HTERT RPE-1 (cell line): Measurements from ENCODE around the gene ECE1.

Source experiments
- in situ Hi-C: fragments of 300-500 bp; cut with MboI; formaldehyde crosslinking; loops from 4 replicates; pipeline ENCODE4 v1.14.3; 2020; ENCODE audit warnings: low sequenced_read_pairs

ECE1 gene

GRCh38 chr1:21325731-21326387 lies 35.6 kb upstream of the ECE1 start:
- in situ Hi-C loops, result no loop called here

- in situ Hi-C loops, result no loop called here
Measured at GRCh38 chr1:21325231-21325718, 35.0 kb upstream of the ECE1 start.

GRCh38 chr1:21324368-21325141 lies 34.3 kb upstream of the ECE1 start:
- in situ Hi-C loops, result no loop called here

- in situ Hi-C loops, result no loop called here
Measured at GRCh38 chr1:21323091-21323490, 32.8 kb upstream of the ECE1 start.

- in situ Hi-C loops, result no loop called here
Measured at GRCh38 chr1:21322681-21323016, 32.4 kb upstream of the ECE1 start.

GRCh38 chr1:21321963-21322680 lies 31.9 kb upstream of the ECE1 start:
- in situ Hi-C loops, result no loop called here

- in situ Hi-C loops, result no loop called here
Measured at GRCh38 chr1:21320410-21321108, 30.3 kb upstream of the ECE1 start.

GRCh38 chr1:21319447-21320407 lies 29.5 kb upstream of the ECE1 start:
- in situ Hi-C loops, result no loop called here

DNA sequence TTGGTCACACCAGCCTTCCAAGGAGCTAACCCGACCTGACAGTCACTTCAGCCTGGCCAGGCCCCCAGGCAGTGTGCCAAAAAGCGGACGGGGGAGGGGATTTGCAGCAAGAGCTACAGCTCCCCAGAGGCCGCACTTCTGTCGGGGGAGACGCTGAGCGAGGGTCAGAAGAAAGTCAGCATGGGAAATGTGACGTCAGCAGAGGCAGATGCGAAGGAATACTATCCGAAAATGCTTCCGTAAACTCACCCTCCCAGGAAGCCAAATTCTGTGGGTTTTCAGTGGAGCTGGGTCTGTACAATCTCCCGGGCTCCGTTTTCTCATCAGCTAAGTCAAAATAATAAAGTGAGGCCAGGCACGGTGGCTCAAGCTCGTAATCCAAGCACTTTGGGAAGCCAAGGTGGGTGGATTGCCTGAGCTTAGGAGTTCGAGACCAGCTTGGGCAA lies 28.5 kb upstream of the ECE1 start:
- in situ Hi-C loops, result no loop called here

- in situ Hi-C loops, result no loop called here
Measured at GRCh38 chr1:21318057-21318713, 27.9 kb upstream of the ECE1 start.

DNA sequence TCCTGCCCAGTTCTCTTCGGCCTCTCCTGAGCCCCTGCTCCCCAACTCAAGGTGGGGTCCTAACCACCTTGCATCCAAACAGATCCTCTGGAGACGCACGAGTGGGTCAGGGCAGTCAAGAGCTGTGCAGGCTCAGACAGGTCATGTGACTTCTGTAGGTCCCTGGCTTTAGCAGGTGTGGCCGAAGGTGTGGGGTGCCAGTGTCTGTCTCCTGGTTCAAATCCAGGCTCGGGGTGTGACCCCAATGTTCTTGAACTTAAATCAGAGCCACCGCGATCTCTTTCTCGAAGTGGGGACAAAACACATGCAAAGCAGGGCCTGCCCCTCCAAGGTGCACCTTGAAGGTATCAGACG lies 27.4 kb upstream of the ECE1 start:
- in situ Hi-C loops, result no loop called here

GRCh38 chr1:21317035-21317689 lies 26.9 kb upstream of the ECE1 start:
- in situ Hi-C loops, result no loop called here

- in situ Hi-C loops, result no loop called here
Measured at GRCh38 chr1:21314743-21315396, 24.6 kb upstream of the ECE1 start.

- in situ Hi-C loops, result no loop called here
Measured at GRCh38 chr1:21313886-21314721, 23.8 kb upstream of the ECE1 start.

GRCh38 chr1:21313203-21313885 lies 23.1 kb upstream of the ECE1 start:
- in situ Hi-C loops, result no loop called here

- in situ Hi-C loops, result no loop called here
Measured at GRCh38 chr1:21312407-21312992, 22.2 kb upstream of the ECE1 start.

DNA sequence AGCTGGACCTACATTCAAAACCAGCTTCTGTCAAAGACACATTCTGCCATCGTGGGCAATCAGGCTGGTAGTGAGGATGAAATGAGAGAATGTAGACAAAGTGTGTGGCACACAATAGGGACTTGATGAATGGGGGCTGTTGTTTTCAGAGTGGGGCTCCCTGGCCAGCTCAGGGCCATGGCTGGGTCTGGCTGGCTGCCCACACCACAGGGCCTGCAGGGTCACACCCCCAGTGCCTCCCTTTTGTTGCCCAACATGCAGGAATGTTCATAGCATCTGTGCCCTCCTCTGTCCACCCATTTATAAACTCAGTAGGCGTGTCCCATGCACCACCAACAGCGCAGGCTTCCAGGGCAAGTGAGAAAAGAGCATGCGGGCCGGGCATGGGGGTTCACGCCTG lies 20.8 kb upstream of the ECE1 start:
- in situ Hi-C loops, result no loop called here
